Loucy (cell line): ENCODE data around the gene TMEM43.

Experiments
- CTCF ChIP-seq: fragments of 200-600 bp; sonication (generic); conservative IDR thresholded peaks from 2 replicates; pipeline ENCODE4 v1.5.1; 2014; ENCODE audit warnings: mild to moderate bottlenecking, antibody characterized with exemption, low read length
- EZH2phosphoT487 ChIP-seq: fragments of 200-600 bp; IDR thresholded peaks from 2 replicates; pipeline ENCODE4 v1.6.1; 2018; ENCODE audit warnings: antibody characterized with exemption, mild to moderate bottlenecking, moderate library complexity, borderline replicate concordance

- TF ChIP-seq EZH2phosphoT487 (no peak), CTCF (no peak)
These were observed 37.3 kb downstream of the TMEM43 start for GRCh38 chr3:14162178-14162577.
